Keratinocyte (primary cell): Measurements from ENCODE around the gene TPM2.

Experiments used
- CTCF ChIP-seq, 3 experiments: IDR thresholded peaks in 1 of 3; conservative IDR thresholded peaks in 1 of 3; optimal IDR thresholded peaks in 1 of 3; 2 replicates in 2 of 3; 3 replicates in 1 of 3; pipeline versions ENCODE3 to v1.5.1; 2011; ENCODE audit warnings: low read length in 3 of 3, mild to moderate bottlenecking in 3 of 3, moderate library complexity in 2 of 3, control low read depth in 1 of 3, inconsistent platforms in 1 of 3; ENCODE audit not compliant: insufficient read depth in 2 of 3; ENCODE audit errors: extremely low read depth in 1 of 3
- EZH2 ChIP-seq: IDR thresholded peaks from one replicate; pipeline ENCODE4 v1.6.1; 2012; ENCODE audit warnings: inconsistent platforms, mild to moderate bottlenecking, low read length, moderate library complexity

DNA sequence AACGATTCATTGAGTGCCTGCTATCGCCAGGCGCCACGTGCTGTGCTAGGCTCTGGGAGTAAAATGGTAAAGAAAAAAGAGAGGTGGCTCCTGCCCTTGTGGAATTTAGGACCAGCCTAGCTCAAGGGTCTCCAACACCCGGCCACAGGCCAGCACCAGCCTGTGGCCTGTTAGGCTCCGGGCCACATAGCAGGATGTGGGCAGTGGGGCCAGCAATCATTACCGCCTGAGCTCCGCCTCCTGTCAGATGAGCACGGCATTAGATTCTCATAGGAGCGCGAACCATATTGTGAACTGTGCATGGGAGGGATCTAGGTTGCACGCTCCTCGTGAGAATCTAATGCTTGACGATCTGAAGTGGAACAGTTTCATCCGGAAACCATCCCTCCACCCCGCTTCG, 33.4 kb downstream of the TPM2 start:
- no peak for TF ChIP-seq CTCF (optimal IDR thresholded peaks at IDR 0.05 in 1 of 3, IDR thresholded peaks at IDR 0.05 in 1 of 3, conservative IDR thresholded peaks at IDR 0.05 in 1 of 3; ENCODE audit: extremely low read depth in 1 of 3, insufficient read depth in 2 of 3, low read length in 3 of 3)
- TF ChIP-seq EZH2: no peak
